GM12878 (cell line): ENCODE results near the gene F12. TPM values are rescaled to one million over a fixed set of nuclear protein-coding genes. Genes with fewer than 3 reads are reported as not detected.

Source experiments
- polyA plus RNA-seq, 11 experiments: library from polyadenylated mRNA; depleted of rRNA in 4 of 11; unstranded in 6 of 11; stranded (reverse) in 5 of 11; fragments of >200 nt; fragmentation: Nextera tagmentation in 4 of 11; fragmentation: Illumina TruSeq in 1 of 11; extraction: Ambion mirVana in 4 of 11; extraction: Trizol in 1 of 11; gene quantifications; 1 replicate in 1 of 11; 2 replicates in 10 of 11; pipeline versions ENCODE4 v1.2.1 to v1.2.3, GENCODE V29; 2011 to 2016; ENCODE audit warnings: inconsistent platforms in 2 of 11, missing spikeins in 2 of 11, low read depth in 1 of 11
- total RNA-seq, 4 experiments: library from RNA; depleted of rRNA in 3 of 4; stranded (reverse); fragments of >200 nt in 3 of 4; fragmentation: Illumina TruSeq in 1 of 4; extraction: Trizol in 1 of 4; gene quantifications; 2 replicates each; pipeline versions ENCODE4 v1.2.1 to v1.2.3, GENCODE V29; 2013 to 2021

The F12 gene
- total and polyA plus RNA-seq, 10 of the 15 experiments (the other 5 are each of a cell fraction or from before 2014, with no cell fraction given) = 0.25 to 11.3 (median 5.5) TPM

Other genes with a start within 250 kb of the F12 start
Only the 7 nearest of the 16 such genes appear.
- 184 and 207 TPM in 2 replicates for gene LMAN2, start 57.9 kb downstream of the F12 start, total RNA-seq (2014; rRNA removed)
- 98.9 and 112 TPM in 2 replicates for gene LMAN2, start 57.9 kb downstream of the F12 start, total RNA-seq (2014; rRNA removed; fragmentation: Illumina TruSeq; extraction: Trizol)
- 117 and 121 TPM in 2 replicates for gene LMAN2, start 57.9 kb downstream of the F12 start, total RNA-seq (2021)
- 55.9 and 104 TPM in 2 replicates for gene LMAN2, start 57.9 kb downstream of the F12 start, polyA plus RNA-seq (2011; rRNA removed)
- gene LMAN2, start 57.9 kb downstream of the F12 start, polyA plus RNA-seq (2014; fragmentation: Illumina TruSeq; extraction: Trizol) = 84.1 and 178 TPM in 2 replicates
- gene LMAN2, start 57.9 kb downstream of the F12 start, polyA plus RNA-seq (2014; fragmentation: Nextera tagmentation; extraction: Ambion mirVana) = 10 to 100 TPM in 1 of 2 experiments, 1 to 10 TPM in 1; 2.4 to 11.4 TPM
- 179 and 230 TPM in 2 replicates for gene LMAN2, start 57.9 kb downstream of the F12 start, polyA plus RNA-seq (2014; rRNA removed)
- gene LMAN2, start 57.9 kb downstream of the F12 start, polyA plus RNA-seq (2016; fragmentation: Nextera tagmentation; extraction: Ambion mirVana) = 100 to 1,000 TPM; 252 to 264 TPM
- 56.5 and 68.1 TPM in 2 replicates for gene RGS14, start 51.6 kb downstream of the F12 start, total RNA-seq (2014; rRNA removed)
- gene RGS14, start 51.6 kb downstream of the F12 start, total RNA-seq (2014; rRNA removed; fragmentation: Illumina TruSeq; extraction: Trizol) = 25.1 and 30.4 TPM in 2 replicates
- 65.6 and 72.9 TPM in 2 replicates for gene RGS14, start 51.6 kb downstream of the F12 start, total RNA-seq (2021)
- gene RGS14, start 51.6 kb downstream of the F12 start, polyA plus RNA-seq (2011; rRNA removed) = 28.8 and 57.1 TPM in 2 replicates
- 4.4 and 35.8 TPM in 2 replicates for gene RGS14, start 51.6 kb downstream of the F12 start, polyA plus RNA-seq (2014; fragmentation: Illumina TruSeq; extraction: Trizol)
- 1 to 10 TPM in 1 of 2 experiments, under 1 TPM in 1; 0.19 to 1.3 TPM for gene RGS14, start 51.6 kb downstream of the F12 start, polyA plus RNA-seq (2014; fragmentation: Nextera tagmentation; extraction: Ambion mirVana)
- gene RGS14, start 51.6 kb downstream of the F12 start, polyA plus RNA-seq (2014; rRNA removed) = 88.7 and 91.9 TPM in 2 replicates
- gene RGS14, start 51.6 kb downstream of the F12 start, polyA plus RNA-seq (2016; fragmentation: Nextera tagmentation; extraction: Ambion mirVana) = 10 to 100 TPM; 53.6 to 56.0 TPM
- 0.05 and 0.11 TPM in 2 replicates for gene SLC34A1, start 25.1 kb downstream of the F12 start, total RNA-seq (2014; rRNA removed)
- gene SLC34A1, start 25.1 kb downstream of the F12 start, total RNA-seq (2014; rRNA removed; fragmentation: Illumina TruSeq; extraction: Trizol) = 0.04 and 0.09 TPM in 2 replicates
- gene SLC34A1, start 25.1 kb downstream of the F12 start, total RNA-seq (2021) = 0.05 and 0.10 TPM in 2 replicates
- gene SLC34A1, start 25.1 kb downstream of the F12 start, polyA plus RNA-seq (2011; rRNA removed) = 0.14 TPM in 2 replicates
- 0.03 TPM in 1 of 2 replicates, not detected in the other for gene SLC34A1, start 25.1 kb downstream of the F12 start, polyA plus RNA-seq (2014; fragmentation: Illumina TruSeq; extraction: Trizol)
- not detected for gene SLC34A1, start 25.1 kb downstream of the F12 start, polyA plus RNA-seq (2014; fragmentation: Nextera tagmentation; extraction: Ambion mirVana)
- gene SLC34A1, start 25.1 kb downstream of the F12 start, polyA plus RNA-seq (2014; rRNA removed) = 0.05 and 0.09 TPM in 2 replicates
- gene SLC34A1, start 25.1 kb downstream of the F12 start, polyA plus RNA-seq (2016; fragmentation: Nextera tagmentation; extraction: Ambion mirVana) = under 1 TPM; 0.07 to 0.09 TPM
- not detected in 2 replicates for gene PFN3, start 8.9 kb downstream of the F12 start, total RNA-seq (2014; rRNA removed)
- not detected in 2 replicates for gene PFN3, start 8.9 kb downstream of the F12 start, total RNA-seq (2014; rRNA removed; fragmentation: Illumina TruSeq; extraction: Trizol)
- gene PFN3, start 8.9 kb downstream of the F12 start, total RNA-seq (2021) = not detected in 2 replicates
- not detected in 2 replicates for gene PFN3, start 8.9 kb downstream of the F12 start, polyA plus RNA-seq (2011; rRNA removed)
- not detected in 2 replicates for gene PFN3, start 8.9 kb downstream of the F12 start, polyA plus RNA-seq (2014; fragmentation: Illumina TruSeq; extraction: Trizol)
- gene PFN3, start 8.9 kb downstream of the F12 start, polyA plus RNA-seq (2014; fragmentation: Nextera tagmentation; extraction: Ambion mirVana) = not detected
- gene PFN3, start 8.9 kb downstream of the F12 start, polyA plus RNA-seq (2014; rRNA removed) = not detected in 2 replicates
- not detected for gene PFN3, start 8.9 kb downstream of the F12 start, polyA plus RNA-seq (2016; fragmentation: Nextera tagmentation; extraction: Ambion mirVana)
- gene GRK6, start 17.1 kb upstream of the F12 start, total RNA-seq (2014; rRNA removed) = 82.3 and 90.7 TPM in 2 replicates
- 43.6 and 46.7 TPM in 2 replicates for gene GRK6, start 17.1 kb upstream of the F12 start, total RNA-seq (2014; rRNA removed; fragmentation: Illumina TruSeq; extraction: Trizol)
- gene GRK6, start 17.1 kb upstream of the F12 start, total RNA-seq (2021) = 118 and 124 TPM in 2 replicates
- gene GRK6, start 17.1 kb upstream of the F12 start, polyA plus RNA-seq (2011; rRNA removed) = 28.1 and 38.1 TPM in 2 replicates
- gene GRK6, start 17.1 kb upstream of the F12 start, polyA plus RNA-seq (2014; fragmentation: Illumina TruSeq; extraction: Trizol) = 8.6 and 31.1 TPM in 2 replicates
- gene GRK6, start 17.1 kb upstream of the F12 start, polyA plus RNA-seq (2014; fragmentation: Nextera tagmentation; extraction: Ambion mirVana) = 1 to 10 TPM in 1 of 2 experiments, under 1 TPM in 1; 0.79 to 2.6 TPM
- gene GRK6, start 17.1 kb upstream of the F12 start, polyA plus RNA-seq (2014; rRNA removed) = 78.2 and 85.5 TPM in 2 replicates
- 10 to 100 TPM; 13.5 to 45.1 TPM for gene GRK6, start 17.1 kb upstream of the F12 start, polyA plus RNA-seq (2016; fragmentation: Nextera tagmentation; extraction: Ambion mirVana)
- 12.0 and 15.3 TPM in 2 replicates for gene PRR7, start 37.2 kb upstream of the F12 start, total RNA-seq (2014; rRNA removed)
- 0.40 and 0.60 TPM in 2 replicates for gene PRR7, start 37.2 kb upstream of the F12 start, total RNA-seq (2014; rRNA removed; fragmentation: Illumina TruSeq; extraction: Trizol)
- gene PRR7, start 37.2 kb upstream of the F12 start, total RNA-seq (2021) = 15.7 and 15.9 TPM in 2 replicates
- 0.89 and 3.9 TPM in 2 replicates for gene PRR7, start 37.2 kb upstream of the F12 start, polyA plus RNA-seq (2011; rRNA removed)
- gene PRR7, start 37.2 kb upstream of the F12 start, polyA plus RNA-seq (2014; fragmentation: Illumina TruSeq; extraction: Trizol) = 0.09 TPM in 1 of 2 replicates, not detected in the other
- gene PRR7, start 37.2 kb upstream of the F12 start, polyA plus RNA-seq (2014; fragmentation: Nextera tagmentation; extraction: Ambion mirVana) = not detected
- 18.8 and 21.0 TPM in 2 replicates for gene PRR7, start 37.2 kb upstream of the F12 start, polyA plus RNA-seq (2014; rRNA removed)
- gene PRR7, start 37.2 kb upstream of the F12 start, polyA plus RNA-seq (2016; fragmentation: Nextera tagmentation; extraction: Ambion mirVana) = 1 to 10 TPM; 4.6 TPM
- 36.0 and 42.0 TPM in 2 replicates for gene DBN1, start 64.1 kb upstream of the F12 start, total RNA-seq (2014; rRNA removed)
- gene DBN1, start 64.1 kb upstream of the F12 start, total RNA-seq (2014; rRNA removed; fragmentation: Illumina TruSeq; extraction: Trizol) = 16.8 and 19.2 TPM in 2 replicates
- 75.4 and 81.0 TPM in 2 replicates for gene DBN1, start 64.1 kb upstream of the F12 start, total RNA-seq (2021)
- 10.0 and 14.1 TPM in 2 replicates for gene DBN1, start 64.1 kb upstream of the F12 start, polyA plus RNA-seq (2011; rRNA removed)
- 3.2 and 15.9 TPM in 2 replicates for gene DBN1, start 64.1 kb upstream of the F12 start, polyA plus RNA-seq (2014; fragmentation: Illumina TruSeq; extraction: Trizol)
- gene DBN1, start 64.1 kb upstream of the F12 start, polyA plus RNA-seq (2014; fragmentation: Nextera tagmentation; extraction: Ambion mirVana) = under 1 TPM; 0.18 to 0.62 TPM
- gene DBN1, start 64.1 kb upstream of the F12 start, polyA plus RNA-seq (2014; rRNA removed) = 49.0 and 58.5 TPM in 2 replicates
- 10 to 100 TPM; 36.5 to 38.0 TPM for gene DBN1, start 64.1 kb upstream of the F12 start, polyA plus RNA-seq (2016; fragmentation: Nextera tagmentation; extraction: Ambion mirVana)